GM18861 (cell line): ENCODE measurements around the gene ELF5.

Experiments
- ATAC-seq: cut with Tn5 transposase; IDR thresholded peaks from one replicate; pipeline ENCODE4 v1.9.1; 2021; ENCODE audit not compliant: unreplicated experiment

ELF5 gene

DNA sequence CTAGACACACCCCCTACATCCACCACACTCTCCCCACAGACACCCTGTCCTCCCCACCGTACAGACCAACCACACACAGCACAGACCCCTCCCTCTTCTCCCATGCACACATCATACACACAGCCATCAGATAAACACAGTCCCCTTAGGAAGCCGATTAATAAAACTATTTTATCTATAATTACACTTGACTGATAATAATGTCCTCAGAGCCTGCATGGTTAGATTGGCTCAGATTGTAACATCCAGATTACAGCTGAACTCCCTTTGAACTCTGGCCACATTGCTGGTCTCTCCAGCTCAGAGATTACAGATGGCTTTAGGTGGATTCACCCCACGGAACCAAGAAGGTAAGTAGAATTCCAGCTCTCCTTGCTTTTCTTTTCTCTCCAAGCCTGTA is 9.5 kb upstream of the ELF5 start:
- ATAC-seq, result no peak

DNA sequence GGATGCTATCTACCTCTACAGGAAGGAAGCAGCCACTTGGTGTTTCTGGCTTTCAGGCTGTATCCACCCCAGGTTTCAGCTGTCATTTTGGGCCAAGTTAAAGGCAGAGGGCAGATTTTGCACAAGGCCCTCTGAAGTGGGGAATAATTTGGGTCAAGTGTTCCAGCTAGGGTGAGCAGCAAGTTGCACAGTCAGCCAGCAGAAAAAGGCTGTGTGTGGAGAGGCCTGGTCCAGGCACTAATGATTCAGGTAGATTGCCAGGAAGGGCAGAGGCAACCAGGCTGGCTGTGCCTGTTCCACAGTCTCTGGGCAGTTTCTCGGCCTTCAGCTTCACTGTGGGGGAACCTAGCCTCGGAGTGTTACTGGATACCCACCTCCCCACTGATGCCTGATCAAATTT is 8.6 kb upstream of the ELF5 start:
- no peak for ATAC-seq

DNA sequence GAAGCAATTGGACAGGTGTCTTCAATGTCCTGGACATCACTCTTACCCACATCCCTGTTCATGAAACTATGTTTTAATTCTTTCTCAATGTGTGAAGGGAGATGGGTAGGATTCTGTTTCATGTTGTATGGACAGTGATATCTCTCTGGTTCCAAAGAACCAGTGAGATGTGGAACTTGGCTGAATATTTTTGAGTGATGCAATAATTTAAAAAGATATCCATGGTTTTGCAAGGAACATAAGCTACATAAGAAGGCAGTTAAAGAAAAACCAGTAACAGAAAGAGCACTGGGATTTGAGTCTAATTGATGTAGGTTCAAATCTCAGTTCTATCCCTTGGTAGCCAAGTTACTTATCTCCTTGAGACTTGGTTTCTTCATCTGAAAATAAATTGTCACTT is 7.7 kb upstream of the ELF5 start:
- ATAC-seq, result no peak

DNA sequence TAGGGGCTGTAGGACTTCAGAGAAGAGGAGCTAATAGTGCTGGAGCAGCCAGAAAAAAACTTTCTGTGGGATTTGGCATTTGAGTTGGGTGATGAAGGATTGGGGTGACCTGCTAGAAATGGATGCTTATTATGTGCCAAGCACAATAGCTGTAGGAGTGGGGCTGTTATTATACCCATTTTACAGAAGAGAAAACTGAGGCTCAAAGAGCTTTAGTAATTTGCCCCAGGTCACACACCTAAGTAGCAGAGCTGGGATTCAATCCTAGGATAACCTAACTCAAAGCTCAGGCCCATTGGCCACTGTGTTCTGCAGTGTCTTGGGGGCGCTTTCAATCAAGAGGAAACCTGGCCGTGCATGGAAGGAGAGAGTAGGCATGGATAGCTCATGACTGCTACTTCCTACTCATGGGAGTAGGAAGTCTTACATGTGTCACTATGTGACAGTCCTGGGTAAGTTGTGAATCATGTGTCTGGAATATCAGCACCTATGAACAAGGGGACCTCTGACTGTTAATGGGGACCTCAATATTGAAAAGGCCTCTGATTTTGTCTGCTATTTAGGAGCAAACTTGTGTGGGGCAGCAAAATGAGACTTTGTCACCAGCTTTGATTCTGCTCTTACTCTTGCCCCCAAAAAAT is 6.1 kb upstream of the ELF5 start:
- no peak for ATAC-seq

- ATAC-seq, result no peak
Observed at GRCh38 chr11:34516247-34517040, 2.9 kb upstream of the ELF5 start.

DNA sequence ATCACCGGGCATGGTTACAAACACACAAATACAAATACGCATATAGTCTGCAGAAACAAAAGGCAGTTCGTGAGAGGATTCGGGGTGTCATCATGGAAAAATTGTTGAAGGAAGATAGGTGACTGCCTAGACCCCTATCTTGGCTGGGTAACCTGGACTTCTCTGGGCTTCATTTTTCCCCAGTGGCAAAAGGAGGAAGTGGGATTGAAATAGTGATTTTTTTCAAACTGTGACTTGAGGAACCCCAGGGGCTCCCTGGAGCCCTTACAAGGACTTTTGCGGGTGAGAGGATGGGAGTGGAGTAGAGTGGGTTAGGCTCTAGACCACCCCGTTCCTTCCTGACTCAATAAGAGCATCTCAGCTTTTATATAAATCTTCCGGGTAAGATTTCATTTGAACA is 1.0 kb upstream of the ELF5 start:
- no peak for ATAC-seq

- peak; percentile 86 for ATAC-seq
Observed at GRCh38 chr11:34512840-34513681, 533 bp downstream of the ELF5 start.

DNA sequence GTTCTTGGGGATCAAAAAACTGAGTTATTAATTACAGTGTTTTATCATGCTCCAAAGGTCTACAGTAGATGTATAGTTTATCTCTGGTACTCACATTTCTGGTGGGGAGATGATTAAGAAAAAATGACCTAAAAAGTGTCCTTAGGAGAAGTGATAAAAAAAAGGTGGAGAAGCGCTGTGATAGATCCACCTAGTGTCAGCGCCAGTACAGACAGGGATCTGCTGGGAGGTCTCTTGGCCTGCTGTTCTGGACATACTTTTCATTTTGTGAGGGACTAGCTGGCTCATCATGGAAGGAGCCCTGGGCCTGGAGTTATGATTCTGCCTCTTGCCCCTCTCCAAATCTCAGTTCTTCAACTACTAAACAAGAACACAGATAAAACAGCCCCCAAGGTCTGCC is 2.9 kb downstream of the ELF5 start:
- no peak for ATAC-seq

- ATAC-seq, result no peak
Observed at GRCh38 chr11:34510218-34510617, 3.4 kb downstream of the ELF5 start.

DNA sequence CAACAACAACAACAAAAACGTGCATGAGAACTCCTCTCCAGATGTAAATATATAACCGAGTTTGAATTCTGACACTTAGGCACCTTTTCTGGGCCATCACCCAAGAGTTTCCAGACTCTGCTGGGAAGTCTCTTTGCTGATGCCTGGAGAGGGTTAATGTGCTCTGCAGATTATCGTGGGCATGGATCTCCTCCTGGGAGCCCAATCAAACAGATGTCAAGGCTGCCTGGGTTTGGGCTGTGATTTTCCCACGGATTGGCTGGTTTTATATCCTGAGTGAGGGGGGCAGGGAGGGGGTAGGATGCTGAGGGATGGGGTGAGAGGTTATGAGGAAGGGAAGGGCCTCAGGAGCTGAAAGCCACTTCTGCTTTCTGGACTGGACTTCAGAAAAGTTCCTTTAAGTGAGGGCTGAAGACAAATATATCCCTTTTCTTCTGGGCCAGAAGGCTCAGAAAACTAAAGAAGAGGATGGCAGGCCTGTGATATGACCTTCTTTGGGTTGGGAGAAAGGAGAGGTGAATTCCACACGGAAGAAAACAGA is 4.2 kb downstream of the ELF5 start:
- no peak for ATAC-seq

- no peak for ATAC-seq
Observed at GRCh38 chr11:34508524-34508923, 5.1 kb downstream of the ELF5 start.

DNA sequence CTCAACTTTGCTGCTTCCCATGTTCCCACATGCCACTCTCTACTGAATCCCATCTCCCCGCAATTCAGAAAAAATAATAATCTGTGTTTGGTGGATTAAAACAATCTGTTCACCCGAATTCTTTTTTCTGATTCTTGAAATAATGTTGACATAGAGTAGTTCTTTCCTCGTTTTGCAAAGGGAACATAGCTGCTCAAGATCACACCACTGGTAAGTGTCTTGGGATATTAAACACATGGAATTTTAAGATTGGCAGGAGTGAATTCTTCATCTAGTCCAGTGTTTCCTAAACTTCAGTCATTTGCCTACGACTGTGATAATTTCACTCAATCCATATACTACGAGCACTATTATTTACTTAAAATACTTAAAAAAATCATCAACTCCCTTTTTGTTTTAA is 6.0 kb downstream of the ELF5 start:
- ATAC-seq, result no peak

GRCh38 chr11:34507156-34507555 is 6.4 kb downstream of the ELF5 start:
- no peak for ATAC-seq

DNA sequence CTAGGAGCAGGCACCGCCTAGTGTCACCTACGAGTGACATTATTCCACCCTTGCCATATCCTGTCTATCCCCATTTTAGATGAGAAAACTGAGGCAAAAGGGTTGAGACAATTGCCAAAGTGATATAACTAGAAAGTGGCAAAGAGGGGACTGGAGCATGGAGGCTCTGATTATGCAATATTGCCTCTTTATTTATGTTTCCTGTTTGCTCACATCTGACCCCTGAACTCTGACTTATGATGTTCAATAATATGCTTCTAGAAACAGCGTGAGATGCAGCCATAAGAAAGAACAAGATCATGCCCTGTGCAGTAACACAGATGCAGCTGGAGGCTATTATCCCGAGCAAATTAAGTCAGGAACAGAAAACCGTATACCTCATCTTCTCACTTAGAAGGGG is 7.7 kb downstream of the ELF5 start:
- no peak for ATAC-seq

GRCh38 chr11:34502949-34503348 is 10.6 kb downstream of the ELF5 start:
- ATAC-seq, result no peak

- no peak for ATAC-seq
Observed at GRCh38 chr11:34501949-34502348, 11.6 kb downstream of the ELF5 start.

DNA sequence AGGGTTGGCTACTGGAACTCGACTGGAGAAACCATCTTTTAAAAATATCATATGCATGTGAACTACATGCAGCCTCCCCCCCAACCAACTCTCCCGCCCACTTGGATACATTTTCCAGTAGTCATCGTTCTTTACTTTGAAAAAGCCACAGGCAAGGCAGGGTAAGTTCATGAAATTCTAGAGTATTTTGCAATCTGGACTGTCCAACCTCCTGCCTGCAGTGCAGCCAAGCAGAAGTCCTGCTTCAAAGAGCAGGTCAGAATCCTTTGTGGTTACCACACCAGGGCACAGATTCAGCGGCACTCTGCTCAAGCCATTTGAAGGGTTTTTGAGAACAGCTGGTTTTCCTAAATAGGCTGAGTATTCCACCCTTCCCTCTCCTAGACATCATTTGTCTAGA is 12.1 kb downstream of the ELF5 start:
- ATAC-seq, result no peak

DNA sequence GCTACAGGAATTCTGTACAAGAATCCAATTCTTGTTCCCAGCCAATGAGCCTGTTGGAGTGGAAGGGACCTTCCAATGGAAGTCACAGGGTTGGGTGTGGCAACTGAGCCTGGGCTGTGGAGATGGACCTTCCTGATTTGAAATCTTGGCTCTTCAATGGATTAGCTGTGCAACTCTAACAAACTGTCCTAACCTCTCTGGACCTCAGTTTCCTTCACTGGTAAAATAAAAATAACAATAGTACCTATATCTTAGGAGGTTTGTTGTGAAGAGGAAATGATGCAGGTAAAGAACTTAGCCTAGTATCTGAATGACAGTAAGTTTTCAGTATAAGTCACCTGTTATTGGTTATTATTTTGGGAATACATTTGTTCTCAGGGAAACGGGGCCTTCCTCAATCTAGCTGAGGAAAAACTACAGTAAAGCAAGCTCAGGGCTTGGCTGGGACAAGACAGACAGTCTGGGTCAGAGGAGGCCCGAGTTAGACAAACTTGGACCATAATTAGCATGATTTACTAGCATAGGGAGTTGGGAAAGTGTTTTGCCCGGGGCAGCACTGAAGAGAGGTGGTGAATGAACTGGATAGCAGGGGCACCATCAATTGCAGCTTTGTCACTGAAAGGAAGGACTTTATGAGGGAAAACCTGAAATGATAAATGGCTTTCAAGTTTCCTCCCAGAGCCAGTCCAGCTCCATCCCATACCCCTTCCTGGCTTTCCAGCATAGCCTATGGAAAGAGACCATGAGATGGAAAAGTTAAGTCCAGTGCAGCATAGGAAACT is 13.7 kb downstream of the ELF5 start:
- ATAC-seq, result no peak

GRCh38 chr11:34495724-34496377 is 17.7 kb downstream of the ELF5 start:
- no peak for ATAC-seq

DNA sequence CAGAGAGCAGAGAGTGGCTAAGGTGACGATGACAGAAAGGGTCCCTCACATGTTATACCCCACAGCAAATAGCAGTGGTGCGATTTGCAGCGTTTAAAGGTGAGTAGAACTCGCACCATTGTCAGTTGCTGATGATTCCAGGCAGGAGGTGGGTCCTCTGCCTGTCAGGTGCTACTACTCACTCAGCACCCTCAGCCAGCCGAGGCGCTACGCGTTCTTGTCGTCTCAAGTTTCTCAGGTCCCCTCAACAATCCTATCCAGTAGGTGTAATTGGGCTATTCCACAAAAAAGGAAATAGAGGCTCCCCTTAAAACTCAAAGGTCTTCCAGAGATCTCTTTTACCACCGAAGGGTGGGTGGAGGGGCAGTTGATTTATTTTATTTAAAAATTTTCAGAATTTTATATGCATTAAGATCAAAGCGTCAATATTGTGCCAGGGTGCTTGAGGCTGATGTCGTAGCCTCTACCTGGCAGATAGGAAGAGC is 18.3 kb downstream of the ELF5 start:
- no peak for ATAC-seq
